GM19463 (cell line): ENCODE data around the gene CPO.
A peak's percentile ranks its signal among the peaks of the same experiment; 100 is the strongest.

Experiments
- ATAC-seq: cut with Tn5 transposase; IDR thresholded peaks from one replicate; pipeline ENCODE4 v1.9.1; 2021; ENCODE audit warnings: mild to moderate bottlenecking, moderate library complexity; ENCODE audit not compliant: unreplicated experiment

CPO gene

GRCh38 chr2:206970589-206971360 lies 31.5 kb downstream of the CPO start:
- no peak for ATAC-seq

- no peak for ATAC-seq
These were observed 32.5 kb downstream of the CPO start for GRCh38 chr2:206971805-206972204.

DNA sequence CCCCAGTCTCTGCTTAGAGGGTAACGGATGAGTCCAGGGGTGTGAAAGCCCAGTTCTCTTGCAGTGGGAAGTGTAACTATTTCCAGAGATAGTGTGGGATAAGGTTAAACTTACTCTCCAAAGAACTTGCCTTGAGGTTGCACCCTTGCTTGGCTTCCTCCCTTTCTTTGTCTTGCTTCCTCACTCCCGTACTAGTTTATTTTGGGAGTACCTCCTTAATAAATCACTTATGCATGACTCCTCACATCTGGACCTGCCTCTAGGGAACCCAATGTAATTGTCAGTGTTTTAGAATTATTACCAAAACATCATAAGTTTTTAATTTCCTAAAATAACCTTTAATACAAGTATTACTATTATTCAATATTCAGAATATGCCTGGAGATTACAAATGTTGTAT lies 35.2 kb downstream of the CPO start:
- ATAC-seq: no peak

DNA sequence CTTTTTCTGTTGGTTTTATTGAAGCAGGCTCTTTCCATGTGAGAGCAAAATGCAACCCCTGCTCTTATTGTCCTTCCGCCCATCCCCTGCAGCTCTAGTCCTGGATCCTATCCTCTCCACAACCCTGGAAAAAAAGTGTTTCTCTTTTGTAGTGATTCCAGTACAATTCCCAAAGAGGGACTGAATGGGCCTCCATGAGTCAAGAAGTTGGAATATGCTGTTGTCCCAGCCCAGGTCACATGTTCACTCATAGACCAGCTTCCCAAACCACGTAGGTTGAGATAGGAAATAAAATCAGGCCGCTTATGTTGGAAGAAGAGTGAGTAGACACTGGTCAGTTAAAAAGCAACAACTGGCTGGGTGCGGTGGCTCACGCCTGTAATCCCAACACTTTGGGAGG lies 39.4 kb downstream of the CPO start:
- ATAC-seq: no peak

- ATAC-seq: no peak
These were observed 40.0 kb downstream of the CPO start for GRCh38 chr2:206979365-206979764.

- no peak for ATAC-seq
These were observed 40.6 kb downstream of the CPO start for GRCh38 chr2:206979922-206980321.

DNA sequence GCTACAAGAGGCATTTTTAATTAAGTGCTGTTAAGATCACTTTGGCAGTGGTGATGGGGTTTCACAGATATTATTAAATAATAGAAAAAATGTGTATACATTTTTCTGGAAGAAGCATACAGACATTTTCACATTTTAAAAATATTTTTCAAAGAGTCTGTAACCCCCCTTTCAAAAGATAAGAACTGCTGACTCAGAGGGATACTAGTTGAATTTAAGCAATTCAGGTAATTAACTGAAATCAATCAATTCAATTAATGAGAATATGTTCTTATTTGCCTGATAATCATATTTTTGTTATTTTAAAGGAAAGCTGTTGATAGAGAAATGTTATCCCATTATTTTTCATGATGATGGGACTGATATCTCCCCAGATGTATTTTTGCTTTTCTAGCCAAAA lies 41.1 kb downstream of the CPO start:
- no peak for ATAC-seq

DNA sequence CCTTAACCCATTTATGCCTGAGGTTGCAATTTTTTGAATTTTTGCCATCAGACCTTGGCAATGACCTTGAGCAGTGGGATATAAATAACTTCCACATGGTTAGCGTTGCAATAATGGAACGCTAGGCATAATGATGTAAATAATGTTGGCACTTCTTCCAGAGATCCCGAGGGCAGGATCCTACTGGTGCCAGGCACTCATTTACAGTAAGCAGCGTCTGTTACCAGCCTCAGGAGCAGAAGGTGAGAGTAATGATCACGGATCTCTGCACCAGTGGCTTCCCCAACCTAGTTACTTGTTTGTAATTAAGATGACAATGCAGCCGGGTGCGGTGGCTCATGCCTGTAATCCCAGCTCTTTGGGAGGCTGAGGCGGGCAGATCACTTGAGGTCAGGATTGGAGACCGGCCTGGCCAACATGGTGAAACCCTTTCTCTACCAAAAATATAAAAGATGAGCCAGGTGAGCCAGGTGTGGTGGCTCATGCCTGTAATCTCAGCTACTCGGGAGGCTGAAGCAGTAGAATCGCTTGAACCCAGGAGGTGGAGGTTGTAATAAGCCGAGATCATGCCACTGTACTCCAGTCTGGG lies 41.9 kb downstream of the CPO start:
- ATAC-seq: no peak

DNA sequence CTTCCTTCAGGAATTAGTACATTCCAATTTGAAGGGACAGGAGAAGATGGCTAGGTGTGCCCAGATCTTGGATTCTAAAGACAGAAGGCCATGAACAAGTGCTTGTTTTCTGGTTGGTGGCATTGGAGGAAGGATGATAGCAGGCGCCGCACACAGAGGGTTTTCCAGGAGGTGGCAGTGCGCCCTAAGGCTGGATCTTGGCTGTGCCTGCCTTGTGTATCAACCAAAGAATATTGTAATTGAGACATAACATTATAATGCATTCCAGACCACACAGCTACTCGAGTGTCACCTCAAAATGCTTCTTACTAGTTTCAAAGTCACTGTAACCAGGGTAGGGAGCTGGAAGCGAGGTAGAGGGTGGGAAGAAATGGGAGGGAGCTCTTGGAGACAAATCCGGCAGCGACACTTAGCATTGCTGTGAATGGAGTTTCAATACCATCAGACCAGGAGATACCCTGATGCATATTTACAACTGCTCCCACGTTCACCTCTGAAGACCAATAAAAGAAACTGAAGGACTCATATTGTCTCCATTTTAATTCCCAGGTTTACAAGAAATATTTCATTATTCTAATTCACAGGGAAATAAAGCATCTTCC lies 42.5 kb downstream of the CPO start:
- no peak for ATAC-seq

DNA sequence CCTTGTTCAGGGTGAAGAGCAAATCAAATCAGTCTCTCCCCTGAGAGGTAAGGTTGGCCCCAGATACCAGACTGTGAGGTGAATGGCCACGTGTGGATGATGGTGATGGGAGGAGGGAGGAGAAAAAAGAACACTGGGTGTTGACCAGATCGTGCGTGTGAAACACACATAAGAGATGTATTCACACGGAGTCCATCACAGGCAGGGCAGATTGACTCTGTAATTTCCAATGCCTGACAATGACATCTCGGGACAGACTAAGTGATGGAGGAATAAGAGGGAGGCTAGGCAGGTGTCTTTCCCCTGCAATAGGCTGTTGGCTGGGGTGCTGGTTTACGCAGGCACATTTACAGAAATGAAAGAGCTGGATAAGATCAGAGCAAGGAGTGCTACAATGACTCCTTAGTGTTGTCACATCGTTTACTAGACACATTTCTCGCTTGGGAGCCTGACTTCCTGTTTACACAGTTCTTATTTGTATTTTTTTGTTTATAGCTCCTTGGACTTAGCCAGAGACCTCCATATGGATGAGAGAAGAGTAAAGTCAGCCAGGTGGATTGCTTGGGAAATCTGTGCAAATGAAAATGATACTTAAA lies 43.1 kb downstream of the CPO start:
- ATAC-seq: no peak

- ATAC-seq: no peak
These were observed 44.0 kb downstream of the CPO start for GRCh38 chr2:206983161-206983859.

GRCh38 chr2:206984206-206984605 lies 44.9 kb downstream of the CPO start:
- no peak for ATAC-seq

- no peak for ATAC-seq
These were observed 47.6 kb downstream of the CPO start for GRCh38 chr2:206986943-206987342.

DNA sequence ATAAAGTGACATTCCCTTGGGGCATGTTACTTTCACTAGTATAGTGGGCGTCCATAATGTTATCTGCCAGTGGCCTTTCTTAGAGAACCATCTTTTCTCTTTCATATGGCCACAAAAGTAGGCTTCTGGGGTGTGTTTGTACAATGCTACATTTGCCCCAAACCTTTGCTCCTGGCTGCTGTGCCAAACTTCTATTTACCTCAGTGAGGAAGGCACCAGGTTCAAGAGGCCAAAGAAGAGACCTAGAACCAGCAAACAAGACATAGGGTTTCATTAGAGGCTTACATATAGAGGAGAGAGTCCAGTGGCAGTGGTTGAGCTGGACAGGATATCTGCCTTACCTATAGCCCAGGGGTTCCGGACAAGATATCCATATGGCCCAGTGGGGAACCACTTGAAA lies 48.5 kb downstream of the CPO start:
- no peak for ATAC-seq

- no peak for ATAC-seq
These were observed 49.6 kb downstream of the CPO start for GRCh38 chr2:206988884-206989283.

DNA sequence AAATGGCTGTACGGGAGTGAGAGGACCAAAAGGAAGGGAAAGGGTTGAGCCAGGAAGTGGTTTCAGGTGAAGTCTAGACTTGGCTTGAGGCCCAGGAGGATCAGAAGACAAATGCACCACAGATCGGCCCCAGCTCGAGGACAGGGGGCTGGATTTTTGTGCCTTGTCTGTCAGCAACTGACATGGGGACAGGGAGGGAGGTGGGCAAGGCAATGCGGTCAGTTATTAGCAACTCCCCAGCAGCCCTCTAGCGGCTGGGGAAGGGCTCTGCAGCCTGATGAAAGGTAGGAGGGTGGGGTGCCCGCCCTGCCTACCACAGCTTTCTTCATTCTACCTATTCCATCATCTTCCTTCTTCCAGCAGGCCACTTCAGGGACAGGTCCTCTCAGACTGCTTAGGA lies 50.0 kb downstream of the CPO start:
- ATAC-seq: peak; percentile 90

DNA sequence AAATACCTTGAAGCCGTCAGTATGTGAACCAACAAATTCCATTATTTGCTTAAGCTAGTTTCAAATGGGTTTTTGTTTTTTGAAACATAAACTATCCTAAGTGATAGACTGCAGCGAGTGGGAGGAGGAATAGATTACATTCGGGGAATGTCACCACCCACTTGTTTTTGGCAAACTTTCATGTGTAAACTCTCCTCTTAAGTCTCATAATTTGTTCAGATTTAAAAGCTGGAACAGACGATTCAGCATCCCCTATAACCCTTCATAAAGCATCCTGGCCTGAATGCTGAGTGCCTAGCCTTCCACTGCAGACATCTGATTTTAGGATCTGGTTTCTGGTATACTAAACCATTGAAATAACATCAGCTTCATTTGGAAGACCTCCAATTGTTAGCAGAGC lies 51.0 kb downstream of the CPO start:
- ATAC-seq: no peak

GRCh38 chr2:206991070-206991469 lies 51.8 kb downstream of the CPO start:
- ATAC-seq: no peak

DNA sequence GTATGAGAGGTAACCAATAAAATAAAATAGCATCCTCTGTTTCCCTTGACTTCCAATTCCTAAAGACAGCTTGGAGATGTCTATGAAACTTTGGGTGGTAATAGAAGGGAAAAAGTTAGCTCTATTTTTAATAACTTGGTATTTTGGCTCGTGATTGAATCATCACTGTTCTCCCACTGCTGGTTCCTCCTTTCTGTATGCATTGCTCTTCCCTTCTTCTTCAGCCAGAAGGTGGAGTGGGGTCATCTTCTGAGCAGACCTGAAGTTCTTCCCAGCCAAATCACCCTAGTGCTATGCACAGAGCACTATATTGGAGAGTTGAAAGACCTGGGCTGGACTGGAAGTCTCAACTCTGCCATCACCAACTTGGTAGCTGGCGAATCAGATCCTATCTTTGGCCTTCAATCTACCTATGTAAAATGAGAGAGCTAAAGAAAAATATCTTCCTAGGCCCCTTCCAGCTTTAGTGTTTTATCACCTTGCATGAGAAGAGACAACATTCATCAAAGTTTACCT lies 54.1 kb downstream of the CPO start:
- ATAC-seq: no peak

- no peak for ATAC-seq
These were observed 54.6 kb downstream of the CPO start for GRCh38 chr2:206993964-206994363.

DNA sequence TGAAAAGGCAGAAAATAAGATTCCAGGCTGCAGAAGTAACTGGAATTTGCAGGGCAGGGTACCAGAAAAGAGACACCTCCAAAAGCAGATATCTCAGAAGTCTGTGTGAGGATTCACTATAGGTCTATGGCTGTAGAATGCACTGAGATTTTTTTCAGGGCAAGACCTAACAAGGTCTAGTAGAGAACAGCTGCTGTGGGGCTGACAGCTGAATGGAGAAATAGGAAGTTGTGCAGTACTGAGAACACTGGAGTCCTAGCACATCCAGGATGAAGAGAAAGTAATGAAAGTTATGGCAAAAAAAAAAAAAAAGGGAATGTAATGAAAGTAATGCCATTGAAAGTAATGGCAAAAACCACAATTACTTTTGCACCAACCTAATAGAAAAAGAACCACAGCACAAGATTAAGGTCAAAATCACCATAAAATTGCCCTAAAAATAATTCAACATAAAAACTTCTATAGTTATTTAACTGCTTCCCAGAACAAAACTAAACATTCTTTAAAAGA lies 57.3 kb downstream of the CPO start:
- no peak for ATAC-seq
